Breast epithelium (tissue), 3 donors: ENCODE results near the gene QPCT.

Experiments
- POLR2A ChIP-seq: fragments of 450-650 bp; IDR thresholded peaks from one replicate; pipeline ENCODE4 v1.6.1; 2016; ENCODE audit warnings: antibody characterized with exemption, mild to moderate bottlenecking, moderate library complexity
- TF ChIP-seq, protein P1 (sequence below), 3 donors: fragments of 450-650 bp; IDR thresholded peaks; one replicate each; pipeline ENCODE4 v1.5.1; 2016 to 2017; ENCODE audit warnings: antibody characterized with exemption in 3 of 3, mild to moderate bottlenecking in 3 of 3, moderate library complexity in 3 of 3

DNA sequence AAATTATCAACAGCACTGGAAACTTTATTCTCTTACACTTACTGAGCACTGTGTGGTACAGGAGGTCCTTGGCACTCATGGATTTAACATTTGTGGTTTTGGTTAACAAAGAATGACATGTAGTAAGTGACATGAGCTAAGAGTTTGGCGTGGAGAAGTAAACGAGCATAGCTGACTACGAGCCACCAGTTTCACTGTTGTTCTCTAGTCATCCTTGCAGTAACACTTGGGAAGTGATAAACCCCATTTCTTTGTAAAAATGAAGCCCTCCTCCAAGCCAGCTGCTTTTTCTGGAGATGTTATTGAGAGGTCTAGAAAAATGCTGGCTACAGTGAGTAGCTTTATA lies 32.7 kb downstream of the QPCT start:
- TF ChIP-seq, protein P1, sequence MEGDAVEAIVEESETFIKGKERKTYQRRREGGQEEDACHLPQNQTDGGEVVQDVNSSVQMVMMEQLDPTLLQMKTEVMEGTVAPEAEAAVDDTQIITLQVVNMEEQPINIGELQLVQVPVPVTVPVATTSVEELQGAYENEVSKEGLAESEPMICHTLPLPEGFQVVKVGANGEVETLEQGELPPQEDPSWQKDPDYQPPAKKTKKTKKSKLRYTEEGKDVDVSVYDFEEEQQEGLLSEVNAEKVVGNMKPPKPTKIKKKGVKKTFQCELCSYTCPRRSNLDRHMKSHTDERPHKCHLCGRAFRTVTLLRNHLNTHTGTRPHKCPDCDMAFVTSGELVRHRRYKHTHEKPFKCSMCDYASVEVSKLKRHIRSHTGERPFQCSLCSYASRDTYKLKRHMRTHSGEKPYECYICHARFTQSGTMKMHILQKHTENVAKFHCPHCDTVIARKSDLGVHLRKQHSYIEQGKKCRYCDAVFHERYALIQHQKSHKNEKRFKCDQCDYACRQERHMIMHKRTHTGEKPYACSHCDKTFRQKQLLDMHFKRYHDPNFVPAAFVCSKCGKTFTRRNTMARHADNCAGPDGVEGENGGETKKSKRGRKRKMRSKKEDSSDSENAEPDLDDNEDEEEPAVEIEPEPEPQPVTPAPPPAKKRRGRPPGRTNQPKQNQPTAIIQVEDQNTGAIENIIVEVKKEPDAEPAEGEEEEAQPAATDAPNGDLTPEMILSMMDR (IDR thresholded peaks at IDR 0.05), result no peak
- no peak for TF ChIP-seq POLR2A
